IMR-90 (cell line): ENCODE measurements around the gene TDRD7. TPM values are rescaled to one million over a fixed set of nuclear protein-coding genes. Genes with fewer than 3 reads are reported as not detected.

Source experiments
- ATAC-seq: fragments of 200-7000 bp; cut with Tn5 transposase; 2 replicates; pipeline ENCODE4 v1.9.1; 2020; ENCODE audit warnings: low read depth, mild to moderate bottlenecking, moderate library complexity
- BruUV-seq: library from RNA; stranded (reverse); fragments of 400-500 nt; replicated peaks from 2 replicates; lab custom pipeline; 2021; lab: Mats Ljungman, UMichigan
- CTCF ChIA-PET: fragments of 300-600 bp; formaldehyde crosslinking; extraction: SDS; loops from one replicate; lab custom pipeline; 2021; ENCODE audit warnings: antibody characterized with exemption; lab: Yijun Ruan, JAX
- POLR2A ChIA-PET: fragments of 300-600 bp; sonication (Branson Sonifier 250); formaldehyde crosslinking; loops from one replicate; lab custom pipeline; 2022; ENCODE audit warnings: antibody characterized with exemption; ENCODE audit not compliant: unreplicated experiment; lab: Charles Lee
- DNase-seq: peaks from one replicate; pipeline ENCODE4 v3.0.0; 2013
- H2AFZ ChIP-seq: replicated peaks from 2 replicates; pipeline ENCODE3; 2013; ENCODE audit warnings: low read length, mild to moderate bottlenecking; ENCODE audit not compliant: poor library complexity
- H2AK5ac ChIP-seq: 2 replicates; pipeline ENCODE4 v1.6.1; 2013; ENCODE audit warnings: low read depth, low read length, inconsistent platforms
- H2AK9ac ChIP-seq: replicated peaks from 2 replicates; pipeline ENCODE3; 2013; ENCODE audit warnings: mild to moderate bottlenecking, low read depth, low read length, moderate library complexity; ENCODE audit not compliant: poor library complexity
- H2BK120ac ChIP-seq: 2 replicates; pipeline ENCODE4 v1.6.1; 2013; ENCODE audit warnings: low read depth, low read length, inconsistent platforms
- H2BK15ac ChIP-seq: 3 replicates; pipeline ENCODE4 v1.6.1; 2013; ENCODE audit warnings: low read depth, low read length, inconsistent platforms
- H2BK20ac ChIP-seq: 2 replicates; pipeline ENCODE4 v1.6.1; 2013; ENCODE audit warnings: low read depth, mild to moderate bottlenecking, inconsistent platforms, low read length, moderate library complexity
- H2BK5ac ChIP-seq: 2 replicates; pipeline ENCODE4 v1.6.1; 2013; ENCODE audit warnings: mild to moderate bottlenecking, low read depth, low read length, inconsistent platforms; ENCODE audit not compliant: poor library complexity, severe bottlenecking
- H3K14ac ChIP-seq: replicated peaks from 2 replicates; pipeline ENCODE4 v1.6.1; 2013; ENCODE audit warnings: low read depth, low read length, inconsistent platforms
- H3K18ac ChIP-seq: 2 replicates; pipeline ENCODE4 v1.6.1; 2013; ENCODE audit warnings: low read depth, low read length, control low read depth
- H3K23ac ChIP-seq: 2 replicates; pipeline ENCODE4 v1.6.1; 2013; ENCODE audit warnings: low read depth, low read length, inconsistent platforms
- H3K27ac ChIP-seq: 2 replicates; pipeline ENCODE4 v1.5.1; 2013; ENCODE audit warnings: mild to moderate bottlenecking, control low read depth, low read length; ENCODE audit not compliant: insufficient read depth
- H3K27me3 ChIP-seq: 2 replicates; pipeline ENCODE4 v1.6.1; 2013; ENCODE audit warnings: low read length; ENCODE audit not compliant: control insufficient read depth, insufficient read depth
- H3K36me3 ChIP-seq: 2 replicates; pipeline ENCODE4 v1.6.1; 2013; ENCODE audit warnings: low read length, mixed read lengths; ENCODE audit not compliant: control insufficient read depth, insufficient read depth
- H3K4ac ChIP-seq: 2 replicates; pipeline ENCODE4 v1.6.1; 2013; ENCODE audit warnings: low read depth, low read length, inconsistent platforms
- H3K4me1 ChIP-seq: 2 replicates; pipeline ENCODE4 v1.6.1; 2013; ENCODE audit warnings: low read length, mixed read lengths; ENCODE audit not compliant: control insufficient read depth, insufficient read depth
- H3K4me2 ChIP-seq: 2 replicates; pipeline ENCODE4 v1.6.1; 2013; ENCODE audit warnings: low read depth, mild to moderate bottlenecking, control low read depth, low read length, moderate library complexity
- H3K4me3 ChIP-seq: 2 replicates; pipeline ENCODE4 v1.5.1; 2013; ENCODE audit warnings: low read depth, mild to moderate bottlenecking, control low read depth, low read length, moderate library complexity; ENCODE audit not compliant: insufficient read depth
- H3K56ac ChIP-seq: 2 replicates; pipeline ENCODE4 v1.6.1; 2013; ENCODE audit warnings: low read length, inconsistent platforms; ENCODE audit not compliant: insufficient read depth; ENCODE audit errors: extremely low read depth
- H3K79me1 ChIP-seq, 2 experiments: 2 replicates each; pipeline ENCODE4 v1.6.1; 2013; ENCODE audit warnings: low read length in 2 of 2, inconsistent platforms in 1 of 2, low read depth in 1 of 2
- H3K9ac ChIP-seq: 2 replicates; pipeline ENCODE4 v1.6.1; 2013; ENCODE audit warnings: low read depth, low read length, control low read depth
- H3K9me1 ChIP-seq: 2 replicates; pipeline ENCODE4 v1.6.1; 2013; ENCODE audit warnings: low read length, inconsistent platforms; ENCODE audit not compliant: insufficient read depth
- H3K9me3 ChIP-seq: 2 replicates; pipeline ENCODE4 v1.6.1; 2013; ENCODE audit warnings: low read length; ENCODE audit not compliant: control insufficient read depth, insufficient read depth
- H4K20me1 ChIP-seq: 2 replicates; pipeline ENCODE4 v1.6.1; 2013; ENCODE audit warnings: low read length, inconsistent platforms; ENCODE audit not compliant: insufficient read depth
- H4K5ac ChIP-seq: 2 replicates; pipeline ENCODE4 v1.6.1; 2013; ENCODE audit warnings: mild to moderate bottlenecking, low read depth, low read length, control low read depth
- H4K8ac ChIP-seq, 2 experiments: 2 replicates each; pipeline ENCODE4 v1.6.1; 2013; ENCODE audit warnings: low read depth in 2 of 2, low read length in 2 of 2, control low read depth in 1 of 2, inconsistent platforms in 1 of 2
- H4K91ac ChIP-seq: 2 replicates; pipeline ENCODE4 v1.6.1; 2013; ENCODE audit warnings: low read depth, low read length, inconsistent platforms; ENCODE audit not compliant: insufficient read depth
- BHLHE40 ChIP-seq: fragments of 150-350 bp; IDR thresholded peaks from 2 replicates; pipeline ENCODE4 v1.6.1; 2016; ENCODE audit warnings: mild to moderate bottlenecking, low read depth, low read length
- MAFK ChIP-seq: IDR thresholded peaks from 2 replicates; pipeline ENCODE4 v1.6.1; 2012; ENCODE audit warnings: low read depth, low read length, improper control_type of control experiment
- NFE2L2 ChIP-seq: fragments of 150-350 bp; IDR thresholded peaks from 2 replicates; pipeline ENCODE4 v1.6.1; 2016; ENCODE audit warnings: low read depth, mild to moderate bottlenecking, low read length
- RCOR1 ChIP-seq: IDR thresholded peaks from 2 replicates; pipeline ENCODE4 v1.6.1; 2012; ENCODE audit warnings: mild to moderate bottlenecking, low read length, improper control_type of control experiment; ENCODE audit not compliant: insufficient replicate concordance
- SMC3 ChIP-seq: fragments of 150-350 bp; IDR thresholded peaks from 2 replicates; pipeline ENCODE4 v1.6.1; 2016; ENCODE audit warnings: low read depth, mild to moderate bottlenecking, antibody characterized with exemption, low read length, moderate library complexity
- WGBS, 2 experiments: methylation state at CpG; one replicate each; pipeline versions ENCODE4 v1.1.5 to v1.1.7; 2013; ENCODE audit warnings: missing lambda C conversion rate in 2 of 2; ENCODE audit not compliant: insufficient read length in 1 of 2; ENCODE audit errors: extremely low coverage in 2 of 2; 5-methylcytosine and 5-hydroxymethylcytosine counted together
- dilution Hi-C: fragments of 300-500 bp; cut with HindIII; formaldehyde crosslinking; loops from one replicate; pipeline ENCODE4 v1.14.3; 2018; ENCODE audit warnings: low sequenced_read_pairs; ENCODE audit not compliant: unreplicated experiment
- in situ Hi-C: fragments of 300-500 bp; cut with MboI; formaldehyde crosslinking; loops from 3 replicates; pipeline ENCODE4 v1.14.3; 2019; ENCODE audit warnings: low sequenced_read_pairs, inconsistent platforms, mixed read lengths
- intact Hi-C: fragments of 100-400 bp; cut with micrococcal nuclease; formaldehyde crosslinking; loops from 2 replicates; pipeline ENCODE4 v1.10.0; 2022
- polyA plus RNA-seq, 3 experiments: library from polyadenylated mRNA; depleted of rRNA; stranded (reverse); fragments of >200 nt; gene quantifications; 2 replicates each; pipeline ENCODE4 v1.2.3, GENCODE V29; 2012; ENCODE audit warnings: low replicate concordance in 1 of 3
- total RNA-seq: library from RNA; depleted of rRNA; stranded (reverse); fragments of >200 nt; gene quantifications from 2 replicates; pipeline ENCODE4 v1.2.3, GENCODE V29; 2012

The TDRD7 gene
- total and polyA plus RNA-seq, 2 of the 4 experiments (the other 2 are of a cell fraction), result 4.4 to 9.7 TPM

DNA sequence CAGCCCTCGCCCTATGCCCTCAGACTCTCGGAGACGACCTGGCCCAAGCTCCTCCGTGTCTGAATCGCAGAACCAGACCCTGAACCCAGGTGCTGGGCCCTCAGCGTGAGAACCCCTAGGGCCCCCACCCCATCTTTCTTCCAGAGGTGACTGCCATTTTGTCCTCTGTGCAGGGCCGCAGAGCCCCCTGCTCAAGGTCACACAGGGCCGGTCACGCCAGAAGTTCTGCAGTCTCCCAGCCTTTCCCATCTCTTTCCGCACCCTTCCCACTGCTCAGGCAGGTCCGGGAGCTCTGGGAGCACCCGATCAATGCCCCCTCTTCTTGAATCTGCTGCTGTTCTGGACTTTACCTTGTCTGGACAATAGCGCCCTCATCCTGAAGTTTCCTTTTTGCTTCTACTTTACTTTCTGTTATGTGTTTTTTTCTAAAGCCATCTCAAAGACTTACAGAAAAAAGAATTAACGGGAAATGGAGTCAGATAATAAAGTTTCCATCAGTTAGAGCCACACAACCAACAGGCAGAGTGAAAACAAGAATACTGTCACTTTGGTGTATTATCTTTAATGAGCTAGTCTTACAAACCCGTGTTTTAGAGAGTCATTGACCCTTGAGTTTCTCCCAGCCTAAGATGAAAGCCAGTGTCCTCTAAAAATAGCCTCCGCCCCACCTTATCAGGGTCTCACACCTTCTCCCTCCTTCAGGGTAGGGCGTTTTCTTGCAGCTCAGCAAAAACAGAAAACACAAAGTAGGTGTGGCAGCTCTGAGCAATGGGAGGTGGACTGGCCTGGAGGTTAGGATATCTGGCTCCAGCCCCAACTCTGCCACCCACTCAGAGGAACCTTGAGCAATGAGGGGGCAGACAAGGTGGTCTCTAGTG lies 91.3 kb downstream of the TDRD7 start:
- Histone ChIP-seq H4K91ac (no peak overlapping the region), H3K27ac (no peak overlapping the region), H3K9me1 (no peaks in the 10 kb centered on the region), H3K18ac (no peak overlapping the region; the same call in 1 of the 2 replicates), H3K4me3 (peak overlapping the region; percentile 68; the same call in 1 of the 2 replicates), H2BK20ac (no peak overlapping the region), H2BK5ac (no peak overlapping the region), H2BK15ac (no peak overlapping the region), H3K27me3 (peaks cover 23% of the 10 kb centered on the region), H3K14ac (no peak overlapping the region), H2AFZ (no peak overlapping the region), H3K79me1 (0 out of 4 replicates have a peak, but pooled peaks cover 0 to 3% of the 10 kb centered on the region in 2 experiments), H2AK5ac (peak overlapping the region; percentile 2; the same call in 1 of the 2 replicates), H4K5ac (no peak overlapping the region), H4K8ac (no peak overlapping the region), H3K4ac (peak overlapping the region; percentile 32; the same call in 1 of the 2 replicates), H3K4me1 (peaks cover 18% of the 10 kb centered on the region; the same call in 1 of the 2 replicates), H3K23ac (peak overlapping the region; percentile 84), H3K9me3 (no peaks in the 10 kb centered on the region), H3K36me3 (no peaks in the 10 kb centered on the region), H3K56ac (no peak overlapping the region), H4K20me1 (no peaks in the 10 kb centered on the region), H2BK120ac (no peak overlapping the region), H3K4me2 (peak overlapping the region; percentile 83; the same call in 1 of the 2 replicates), H2AK9ac (peak overlapping the region; percentile 57), H3K9ac (no peak overlapping the region)
- 48% methylated on average over 10 of the region's 17 CpGs; no CpG with 5 or more reads in 1 of the 2 experiments for WGBS, 2 experiments
- DNase-seq (no peak), ATAC-seq (no peak)
- in situ Hi-C loops, result no loop called here
- intact Hi-C loops, result no loop called here
- no peak for TF ChIP-seq SMC3
- TF ChIP-seq NFE2L2, result no peak
- TF ChIP-seq BHLHE40, result no peak
- TF ChIP-seq RCOR1, result no peak
- TF ChIP-seq MAFK, result no peak
- BruUV-seq, result no TSS peak
- dilution Hi-C loops, result no loop called here
- ChIA-PET CTCF (interaction anchor here (0.6 to 1.0 kb wide), 4 partner anchors 11 to 800 kb away, joined by 3 to 4 read pairs (median 3); no protein-coding TSS in a partner anchor), POLR2A (no interaction called here)
